Naive thymus-derived CD4-positive, alpha-beta T cell (primary cell): ENCODE data around the gene RERG. TPM values are rescaled to one million over a fixed set of nuclear protein-coding genes. Genes with fewer than 3 reads are reported as not detected.
A peak's percentile ranks its signal among the peaks of the same experiment; 100 is the strongest.
"Not testable (repeated sequence)": the region's sequence is repeated elsewhere in the genome, so short reads cannot be mapped to it uniquely, and the experiment has no call there.

Experiments used
- ATAC-seq: fragments of 150-1000 bp; cut with Tn5 transposase; 2 replicates; pipeline ENCODE4 v1.10.0; 2021; ENCODE audit warnings: mild to moderate bottlenecking, moderate library complexity
- CTCF ChIA-PET: fragments of 350-600 bp; sonication (Branson Sonifier 250); formaldehyde crosslinking; loops from one replicate; lab custom pipeline; 2021; ENCODE audit warnings: antibody characterized with exemption; lab: Charles Lee
- POLR2A ChIA-PET: fragments of 350-600 bp; sonication (Branson Sonifier 250); formaldehyde crosslinking; loops from one replicate; lab custom pipeline; 2021; ENCODE audit warnings: antibody characterized with exemption, inconsistent platforms; lab: Charles Lee
- DNase-seq, 9 donors: peaks; one replicate each; pipeline versions ENCODE4 v3.0.0 to v3.0.0-alpha.2; 2020 to 2022; ENCODE audit warnings: mixed read lengths in 1 of 9
- H3K27ac ChIP-seq: one replicate; pipeline ENCODE4 v1.7.0; 2013; ENCODE audit warnings: mild to moderate bottlenecking, low read depth, low read length, moderate library complexity
- H3K27me3 ChIP-seq, 2 donors: one replicate each; pipeline ENCODE4 v1.7.0; 2013; ENCODE audit warnings: low read length in 2 of 2, mild to moderate bottlenecking in 2 of 2, moderate library complexity in 2 of 2; ENCODE audit not compliant: control insufficient read depth in 2 of 2, insufficient read depth in 2 of 2
- H3K36me3 ChIP-seq, 3 experiments: 1 replicate in 2 of 3; 2 replicates in 1 of 3; pipeline ENCODE4 v1.7.0; 2013; ENCODE audit warnings: low read length in 3 of 3, mild to moderate bottlenecking in 3 of 3, moderate library complexity in 1 of 3; ENCODE audit not compliant: insufficient read depth in 3 of 3, control insufficient read depth in 2 of 3
- H3K4me1 ChIP-seq, 2 donors: one replicate each; pipeline ENCODE4 v1.7.0; 2013; ENCODE audit warnings: low read length in 2 of 2, mild to moderate bottlenecking in 2 of 2, moderate library complexity in 1 of 2; ENCODE audit not compliant: control insufficient read depth in 2 of 2, insufficient read depth in 2 of 2
- H3K4me3 ChIP-seq: 2 replicates; pipeline ENCODE4 v1.7.0; 2013; ENCODE audit warnings: mild to moderate bottlenecking, low read length
- H3K9me3 ChIP-seq, 3 experiments: 1 replicate in 2 of 3; 2 replicates in 1 of 3; pipeline ENCODE4 v1.7.0; 2013; ENCODE audit warnings: low read length in 3 of 3; ENCODE audit not compliant: control insufficient read depth in 2 of 3
- H3K27ac Mint-ChIP-seq, 9 donors: one replicate each; pipeline ENCODE4 v1.8.0; 2020 to 2022; ENCODE audit warnings: mixed read lengths in 9 of 9, mild to moderate bottlenecking in 8 of 9, moderate library complexity in 5 of 9, inconsistent platforms in 2 of 9
- H3K27me3 Mint-ChIP-seq, 5 donors: one replicate each; pipeline ENCODE4 v1.8.0; 2021 to 2022; ENCODE audit warnings: mixed read lengths in 5 of 5, mild to moderate bottlenecking in 1 of 5
- H3K36me3 Mint-ChIP-seq, 5 donors: one replicate each; pipeline ENCODE4 v1.8.0; 2020 to 2022; ENCODE audit warnings: mixed read lengths in 5 of 5, mild to moderate bottlenecking in 3 of 5, inconsistent platforms in 1 of 5
- H3K4me1 Mint-ChIP-seq, 7 donors: one replicate each; pipeline ENCODE4 v1.8.0; 2020 to 2022; ENCODE audit warnings: mixed read lengths in 7 of 7, mild to moderate bottlenecking in 3 of 7, inconsistent platforms in 1 of 7
- H3K4me3 Mint-ChIP-seq, 10 donors: one replicate each; pipeline ENCODE4 v1.8.0; 2020 to 2022; ENCODE audit warnings: mild to moderate bottlenecking in 10 of 10, mixed read lengths in 10 of 10, moderate library complexity in 6 of 10, inconsistent platforms in 2 of 10
- H3K9me3 Mint-ChIP-seq, 11 donors: one replicate each; pipeline ENCODE4 v1.8.0; 2020 to 2022; ENCODE audit warnings: mixed read lengths in 11 of 11, mild to moderate bottlenecking in 4 of 11, inconsistent platforms in 1 of 11, moderate library complexity in 1 of 11
- intact Hi-C, 2 donors: fragments of 100-400 bp; cut with micrococcal nuclease; formaldehyde crosslinking; loops; one replicate each; pipeline ENCODE4 v1.15.1; 2023
- polyA plus RNA-seq, 2 donors: library from polyadenylated mRNA; unstranded; fragments of 300-500 nt; fragmentation: Illumina TruSeq; gene quantifications; one replicate each; pipeline ENCODE4 v1.2.3, GENCODE V29; 2021
- total RNA-seq, 6 experiments: library from RNA in 5 of 6; stranded (reverse) in 5 of 6; gene quantifications; 1 replicate in 5 of 6; 2 replicates in 1 of 6; pipeline ENCODE4 v1.2.3 and lab custom pipeline; 2021 to 2026

Gene RERG
- total and polyA plus RNA-seq, 7 experiments from 2014 or later = 0.35 TPM; not detected in 6

DNA sequence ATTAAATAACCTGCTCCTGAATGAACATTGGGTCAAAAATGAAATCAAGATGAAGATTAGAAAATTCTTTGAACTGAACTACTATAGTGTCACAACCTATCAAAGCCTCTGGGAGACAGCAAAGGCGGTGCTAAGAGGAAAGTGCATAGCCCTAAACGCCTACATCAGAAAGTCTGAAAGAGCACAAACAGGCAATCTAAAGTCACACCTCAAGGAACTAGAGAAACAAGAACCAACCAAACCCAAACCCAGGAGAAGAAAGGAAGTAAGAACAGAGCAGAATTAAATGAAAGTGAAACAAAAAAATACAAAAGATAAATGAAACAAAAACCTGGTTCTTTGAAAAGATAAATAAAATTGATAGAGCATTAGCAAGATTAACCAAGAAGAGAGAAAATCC is 143.5 kb downstream of the RERG start:
- Mint-ChIP-seq H3K27me3 (peaks cover 0 to 13% (median 5%) of the 10 kb centered on the region in 5 donors), H3K27ac (peak overlapping the region in 5 of 9 donors; percentile 49 to 79 (median 55)), H3K4me1 (peaks cover 0 to 16% (median 12%) of the 10 kb centered on the region in 7 donors), H3K4me3 (peak overlapping the region in 5 of 10 donors; percentile 44 to 71 (median 66))
- H3K4me3 ChIP-seq = peak overlapping the region; percentile 11
- H3K4me1 ChIP-seq, H3K27me3 ChIP-seq, H3K9me3 ChIP-seq, H3K36me3 ChIP-seq, ATAC-seq, CTCF ChIA-PET, POLR2A ChIA-PET, H3K27ac ChIP-seq, H3K36me3 Mint-ChIP-seq, H3K9me3 Mint-ChIP-seq: not testable (repeated sequence)
- intact Hi-C loops = loop anchor here in 1 of 2 donors (1.0 kb wide), 1 partner anchor 26 kb away; no protein-coding TSS in a partner anchor
- DNase-seq = peak in 1 of 9 donors; percentile 29

GRCh38 chr12:15074351-15074750 is 146.9 kb downstream of the RERG start:
- no peak overlapping the region for H3K27ac ChIP-seq
- H3K36me3 Mint-ChIP-seq = no peaks in the 10 kb centered on the region
- H3K27me3 Mint-ChIP-seq = peaks cover 8 to 25% (median 23%) of the 10 kb centered on the region in 5 donors
- DNase-seq (no peak), ATAC-seq (no peak)
- H3K4me1 Mint-ChIP-seq = peaks cover 0 to 16% (median 12%) of the 10 kb centered on the region in 7 donors
- no peaks in the 10 kb centered on the region for H3K36me3 ChIP-seq
- intact Hi-C loops = no loop called here
- POLR2A ChIA-PET = interaction anchor here (0.7 kb wide), 1 partner anchor 27 kb away, joined by 4 read pairs; no protein-coding TSS in a partner anchor
- CTCF ChIA-PET = no interaction called here
- H3K4me3 Mint-ChIP-seq = no peak overlapping the region
- peaks cover 0 to 12% (median 2%) of the 10 kb centered on the region in 11 donors for H3K9me3 Mint-ChIP-seq
- H3K4me1 ChIP-seq = peaks cover 0 to 3% of the 10 kb centered on the region in 2 donors
- H3K4me3 ChIP-seq = no peak overlapping the region
- H3K27ac Mint-ChIP-seq = no peak overlapping the region
- H3K9me3 ChIP-seq = no peaks in the 10 kb centered on the region
- no peaks in the 10 kb centered on the region for H3K27me3 ChIP-seq

GRCh38 chr12:15059123-15059522 is 162.1 kb downstream of the RERG start:
- POLR2A ChIA-PET = no interaction called here
- Mint-ChIP-seq H3K36me3 (peaks cover 0 to 3% (median 0%) of the 10 kb centered on the region in 5 donors), H3K27ac (no peak overlapping the region), H3K4me3 (no peak overlapping the region), H3K4me1 (no peaks in the 10 kb centered on the region), H3K9me3 (peaks cover 0 to 13% (median 2%) of the 10 kb centered on the region in 11 donors), H3K27me3 (peaks cover 13 to 37% (median 28%) of the 10 kb centered on the region in 5 donors)
- no peaks in the 10 kb centered on the region for H3K4me1 ChIP-seq
- H3K4me3 ChIP-seq = no peak overlapping the region
- H3K9me3 ChIP-seq = no peaks in the 10 kb centered on the region
- no peaks in the 10 kb centered on the region for H3K36me3 ChIP-seq
- H3K27ac ChIP-seq = no peak overlapping the region
- ATAC-seq (no peak), DNase-seq (no peak)
- intact Hi-C loops = no loop called here
- CTCF ChIA-PET = no interaction called here
- H3K27me3 ChIP-seq = no peaks in the 10 kb centered on the region

Other genes with a start within 250 kb of the RERG start
- 1 to 10 TPM in 1 of 5 experiments, not detected in 4; 2.7 TPM for gene PDE6H, start 248.4 kb downstream of the RERG start, total RNA-seq
- not detected for gene PDE6H, start 248.4 kb downstream of the RERG start, polyA plus RNA-seq
- 10 to 100 TPM in 1 of 5 experiments, 1 to 10 TPM in 4; 1.8 to 14.2 (median 8.5) TPM for gene PTPRO, start 101.1 kb upstream of the RERG start, total RNA-seq
- gene PTPRO, start 101.1 kb upstream of the RERG start, polyA plus RNA-seq = 1 to 10 TPM; 5.8 to 6.4 TPM